Measurements from ENCODE around the gene ATXN7.

The ATXN7 gene

DNA sequence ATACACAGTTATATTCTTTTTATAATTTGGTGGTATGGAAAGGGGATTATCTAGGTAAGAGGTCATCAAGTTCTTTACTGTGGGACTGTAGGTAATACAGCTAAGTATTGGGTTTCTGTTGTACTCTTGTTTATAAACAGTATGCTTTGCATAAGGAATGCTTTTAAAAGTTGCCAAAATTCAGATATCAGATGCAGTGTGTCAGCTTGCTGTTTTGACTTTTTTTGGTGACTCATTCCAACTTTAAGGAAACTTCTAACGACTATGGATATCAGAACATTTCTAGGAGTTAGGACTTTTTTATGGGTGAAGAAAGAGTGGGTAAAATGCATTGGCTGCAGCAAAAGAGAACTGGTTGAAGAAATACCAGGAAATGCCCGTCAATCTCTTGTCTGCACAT lies 45.8 kb downstream of the ATXN7 start:
- DNase-seq, result no peak

DNA sequence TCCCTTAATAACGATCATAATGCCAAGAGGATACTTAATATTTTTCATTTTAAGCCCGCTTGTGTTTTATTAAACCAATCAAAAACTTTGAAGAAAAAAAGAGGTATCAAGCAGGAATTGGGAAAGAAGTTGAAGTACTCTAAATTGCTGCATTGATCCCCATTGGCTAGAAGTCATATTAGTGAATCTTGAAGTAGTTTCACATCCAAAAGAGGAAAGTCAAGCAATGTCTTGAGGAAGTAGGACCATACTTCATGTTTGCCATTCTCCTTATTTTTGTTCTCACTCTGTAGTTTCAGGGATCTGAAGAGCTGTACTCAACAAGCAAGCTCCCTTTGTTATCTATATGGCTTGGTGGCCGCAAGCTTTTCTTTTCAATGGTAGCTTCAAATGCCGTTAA lies 46.3 kb downstream of the ATXN7 start:
- DNase-seq, result no peak

DNA sequence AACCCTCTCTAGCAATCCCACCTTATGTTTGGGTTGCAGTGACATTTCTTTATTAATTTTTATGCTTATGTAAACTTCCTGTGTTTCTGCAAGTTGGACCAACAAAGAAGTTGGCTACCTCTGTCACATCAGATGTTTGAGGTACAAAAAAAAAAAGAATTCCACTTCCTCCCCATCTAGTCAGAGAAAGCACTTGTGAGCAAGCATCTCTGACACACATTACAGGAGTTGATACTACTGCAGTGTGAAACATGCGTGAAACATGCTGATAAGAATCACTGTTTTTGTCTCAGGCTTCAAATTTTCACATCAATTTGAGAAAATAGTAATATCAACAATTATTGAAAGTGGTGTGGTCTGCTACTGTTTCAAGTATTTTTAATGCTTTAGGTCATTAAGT lies 47.2 kb downstream of the ATXN7 start:
- DNase-seq, result no peak

DNA sequence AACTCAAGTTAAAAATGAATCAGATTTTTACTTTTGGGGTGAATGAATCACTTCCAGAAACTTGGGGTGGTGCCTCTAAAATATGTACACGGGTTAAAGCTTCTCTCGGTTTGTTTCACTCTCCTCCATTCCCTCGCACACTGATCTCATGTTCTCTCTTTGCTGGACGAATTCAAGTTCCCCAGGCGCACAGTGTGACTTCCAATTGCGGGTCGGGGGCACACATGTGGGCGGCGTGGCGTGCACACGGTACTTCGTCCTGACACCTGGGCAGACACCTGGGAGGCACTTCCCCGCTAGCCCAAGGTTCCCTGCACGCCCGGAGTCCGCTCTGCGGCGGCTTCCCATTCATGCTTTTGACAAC lies 47.8 kb downstream of the ATXN7 start:
- no peak for DNase-seq

DNA sequence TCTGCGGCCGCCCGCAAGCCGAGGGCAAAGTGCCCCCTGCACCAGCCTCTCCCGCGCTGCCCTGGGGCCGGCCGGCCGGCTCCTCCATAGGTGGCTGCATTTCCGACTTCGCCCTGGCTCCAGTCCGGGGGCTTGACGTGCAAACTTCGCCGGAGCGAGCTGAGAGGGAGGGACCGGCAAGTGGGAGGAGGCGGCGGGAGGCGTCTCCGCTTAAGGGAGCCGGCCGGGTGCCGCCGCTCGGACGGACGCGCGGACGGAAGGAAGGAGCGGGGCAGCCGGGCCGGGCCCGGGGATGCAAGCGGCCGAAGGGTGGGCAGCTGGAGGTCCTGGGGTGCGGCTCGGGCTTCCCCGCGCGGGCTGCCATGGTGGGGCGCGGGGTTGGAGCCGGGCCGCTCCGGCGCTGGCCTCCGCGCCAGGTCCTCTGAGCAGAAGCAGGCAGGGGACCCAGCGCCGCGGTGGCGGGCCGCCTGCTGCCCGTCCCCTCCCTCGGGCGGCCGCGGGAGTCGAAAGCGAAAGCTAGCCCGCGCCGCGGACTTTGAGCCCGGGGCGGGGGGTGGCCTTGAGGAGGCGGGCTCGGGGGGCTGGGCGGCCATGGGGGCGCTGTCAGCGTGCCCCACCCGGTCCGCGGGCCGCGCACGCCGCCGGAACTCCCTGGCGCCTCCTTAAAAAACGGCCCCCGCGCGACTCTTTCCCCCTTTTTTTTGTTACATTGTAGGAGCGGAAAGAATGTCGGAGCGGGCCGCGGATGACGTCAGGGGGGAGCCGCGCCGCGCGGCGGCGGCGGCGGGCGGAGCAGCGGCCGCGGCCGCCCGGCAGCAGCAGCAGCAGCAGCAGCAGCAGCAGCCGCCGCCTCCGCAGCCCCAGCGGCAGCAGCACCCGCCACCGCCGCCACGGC lies 48.5 kb downstream of the ATXN7 start, which contains the start of gene SCAANT1:
Gene SCAANT1, minus strand, starts transcription at position 511 of the 895 bp plus-strand sequence.
- peak; percentile 51 for DNase-seq

DNA sequence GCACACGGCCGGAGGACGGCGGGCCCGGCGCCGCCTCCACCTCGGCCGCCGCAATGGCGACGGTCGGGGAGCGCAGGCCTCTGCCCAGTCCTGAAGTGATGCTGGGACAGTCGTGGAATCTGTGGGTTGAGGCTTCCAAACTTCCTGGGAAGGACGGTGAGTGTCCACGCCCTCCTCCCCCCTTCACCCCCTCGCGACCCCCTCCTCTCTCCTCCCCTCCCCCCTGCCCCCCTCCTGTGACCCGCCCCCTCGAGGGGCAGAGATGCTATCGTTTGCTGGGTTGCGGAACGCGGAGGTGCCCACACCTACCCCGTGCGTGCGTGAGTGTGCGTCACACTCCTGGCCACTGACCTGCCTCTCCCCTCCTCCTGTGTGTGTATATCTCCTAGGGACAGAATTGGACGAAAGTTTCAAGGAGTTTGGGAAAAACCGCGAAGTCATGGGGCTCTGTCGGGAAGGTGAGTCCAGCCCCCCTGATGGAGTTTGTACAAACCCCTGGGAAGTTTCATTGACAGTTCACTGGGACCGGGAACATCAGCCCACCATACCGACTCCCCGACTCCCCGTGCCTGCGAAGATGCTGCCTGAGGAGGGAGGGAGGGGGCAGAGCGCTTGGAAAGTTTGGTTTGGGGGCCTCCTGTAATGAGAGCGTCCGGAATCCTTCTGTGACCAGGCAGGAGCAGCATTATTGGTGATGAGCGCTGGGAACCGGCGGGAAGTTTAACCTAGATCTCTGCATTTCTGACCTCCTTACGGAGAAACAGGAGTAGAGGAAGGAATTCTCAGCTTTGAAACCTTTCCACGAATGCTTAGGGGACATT lies 49.3 kb downstream of the ATXN7 start:
- DNase-seq, result no peak

DNA sequence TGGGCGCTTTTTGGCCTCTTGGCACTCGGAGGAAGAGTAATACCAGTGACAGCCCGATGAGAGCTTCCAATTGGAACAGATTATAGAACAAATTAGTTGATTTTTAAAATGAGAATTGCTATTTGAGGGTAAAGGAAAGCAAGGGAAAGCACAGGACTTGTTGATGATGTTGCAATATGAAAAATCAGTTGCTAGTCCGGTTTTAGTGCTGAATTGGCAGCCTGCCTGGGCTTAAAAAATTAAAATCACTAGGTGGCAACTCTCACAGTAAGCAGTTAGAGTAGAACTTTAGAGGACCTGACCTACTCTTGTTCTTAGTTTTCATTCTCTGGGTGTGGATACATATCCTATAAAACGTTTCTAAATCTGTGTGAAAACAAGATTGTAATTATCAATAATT lies 50.6 kb downstream of the ATXN7 start:
- no peak for DNase-seq

DNA sequence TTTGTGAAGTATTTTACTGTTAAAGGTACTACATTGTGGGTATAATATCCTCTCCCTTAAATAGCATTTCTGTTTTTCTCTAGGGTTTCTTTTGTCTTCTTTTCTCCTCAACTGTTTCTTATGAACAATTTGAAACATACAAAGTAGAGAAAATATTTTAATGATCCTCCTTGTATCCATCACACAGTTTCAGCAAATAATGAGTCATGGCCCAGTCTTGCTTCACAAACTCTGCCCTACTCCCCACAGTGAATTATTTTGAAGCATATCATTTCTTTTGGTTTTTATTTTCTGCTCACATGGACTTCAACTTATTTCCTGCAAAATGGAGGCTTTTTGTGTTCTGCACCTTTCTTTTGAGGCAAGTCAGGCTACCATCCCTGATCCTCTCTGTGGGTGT lies 54.7 kb downstream of the ATXN7 start:
- DNase-seq, result no peak

DNA sequence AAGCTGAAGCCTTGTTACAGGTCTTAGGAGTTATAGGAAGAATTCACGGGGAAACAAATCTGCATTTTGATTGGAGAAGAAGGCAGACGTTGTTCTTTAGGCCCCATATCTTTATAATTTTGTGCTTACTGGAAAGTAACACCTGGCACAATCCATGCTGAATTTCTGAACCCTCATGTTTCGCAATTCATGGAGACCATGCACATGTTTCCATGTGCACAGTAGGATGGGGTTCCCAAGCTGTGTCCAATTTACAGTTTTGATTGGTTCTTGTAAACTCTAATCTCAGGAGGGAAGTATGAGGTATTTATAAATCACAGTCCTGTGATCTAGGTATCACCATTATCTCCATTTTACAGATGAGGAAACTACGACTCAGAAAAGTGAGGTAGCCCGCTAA lies 56.3 kb downstream of the ATXN7 start:
- DNase-seq, result no peak

DNA sequence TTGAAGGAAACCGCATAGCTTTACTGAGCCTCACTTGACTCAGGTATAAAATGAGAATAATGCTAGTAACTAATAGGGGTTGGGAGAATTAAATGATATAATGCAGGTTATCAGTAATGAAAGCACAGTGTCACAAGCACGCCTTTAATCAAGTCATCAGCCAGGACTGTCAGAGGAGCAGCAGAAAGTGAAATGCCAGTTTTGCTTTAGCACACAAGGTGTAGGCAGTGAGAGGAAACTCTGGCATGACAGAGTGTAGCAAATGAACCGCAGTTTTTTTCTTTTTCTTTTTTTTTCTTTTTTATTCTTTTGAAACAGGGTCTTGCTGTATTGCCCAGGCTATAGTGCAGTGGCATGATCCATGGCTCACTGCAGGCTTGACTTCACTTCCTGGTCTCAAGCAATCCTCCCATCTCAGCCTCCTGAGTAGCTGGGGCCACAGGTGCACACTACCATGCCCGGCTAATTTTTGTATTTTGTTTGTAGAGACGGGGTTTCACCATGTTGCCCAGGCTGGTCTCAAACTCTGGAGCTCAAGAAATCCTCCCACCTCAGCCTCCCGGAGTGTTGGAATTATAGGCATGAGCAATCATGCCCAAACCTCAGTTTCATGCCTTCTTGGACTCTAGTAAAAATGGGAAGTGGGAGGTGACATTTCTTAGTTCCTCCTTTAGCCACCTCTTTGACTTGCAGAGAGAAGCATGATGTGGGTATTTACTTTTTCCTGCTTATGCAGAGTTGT lies 58.2 kb downstream of the ATXN7 start:
- no peak for DNase-seq

DNA sequence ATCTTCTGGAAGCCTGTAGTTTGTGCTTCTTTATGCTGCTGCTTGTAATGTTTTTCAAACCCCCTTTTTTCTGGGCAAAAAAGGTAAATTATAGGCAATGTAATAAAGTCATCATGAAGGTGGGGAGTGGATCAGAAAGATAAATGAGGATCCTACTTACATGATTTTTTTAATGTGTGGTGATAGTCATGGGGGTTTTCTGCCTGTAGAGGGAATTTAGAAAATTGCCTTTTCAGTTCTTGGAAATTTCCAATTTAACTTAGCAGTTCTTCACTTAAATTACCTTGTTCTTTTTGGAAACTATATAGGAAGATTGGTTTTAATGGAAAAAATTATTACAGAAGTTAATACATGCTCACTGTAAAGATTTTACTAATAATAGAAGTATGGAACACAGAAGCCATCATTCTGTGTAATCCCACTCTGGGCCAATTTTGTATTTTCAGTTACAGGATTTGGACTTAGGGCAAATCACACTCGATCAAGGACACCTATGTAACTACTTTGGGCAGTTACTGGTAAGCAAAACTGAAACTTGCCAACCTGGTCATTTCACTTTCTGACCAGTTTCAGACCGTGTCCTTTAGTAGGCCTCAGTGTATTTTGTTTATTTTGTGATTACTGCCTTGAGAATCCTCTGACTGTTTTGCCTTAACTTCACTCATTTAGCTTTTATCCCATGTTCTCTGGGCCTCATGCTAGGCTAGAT lies 59.0 kb downstream of the ATXN7 start:
- no peak for DNase-seq

DNA sequence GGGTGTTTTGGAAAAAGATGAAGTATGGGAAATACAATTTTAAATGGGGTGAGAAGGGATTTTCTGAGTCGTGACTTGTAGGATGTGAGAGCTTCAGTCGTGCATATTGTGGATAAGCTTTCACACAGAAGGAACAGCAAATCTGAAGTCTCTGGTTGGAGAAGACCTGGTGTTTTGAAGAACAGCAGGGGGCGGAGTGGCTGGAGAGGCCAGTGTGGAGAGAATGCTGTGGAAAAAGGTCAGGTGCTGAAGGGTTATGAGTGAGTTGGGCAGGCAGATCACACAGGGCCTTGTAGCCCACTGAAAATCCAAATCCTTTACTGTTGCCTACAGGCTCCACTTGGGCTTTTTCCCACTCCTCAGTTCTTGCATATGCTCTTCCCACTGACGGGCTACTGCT lies 62.6 kb downstream of the ATXN7 start:
- no peak for DNase-seq

DNA sequence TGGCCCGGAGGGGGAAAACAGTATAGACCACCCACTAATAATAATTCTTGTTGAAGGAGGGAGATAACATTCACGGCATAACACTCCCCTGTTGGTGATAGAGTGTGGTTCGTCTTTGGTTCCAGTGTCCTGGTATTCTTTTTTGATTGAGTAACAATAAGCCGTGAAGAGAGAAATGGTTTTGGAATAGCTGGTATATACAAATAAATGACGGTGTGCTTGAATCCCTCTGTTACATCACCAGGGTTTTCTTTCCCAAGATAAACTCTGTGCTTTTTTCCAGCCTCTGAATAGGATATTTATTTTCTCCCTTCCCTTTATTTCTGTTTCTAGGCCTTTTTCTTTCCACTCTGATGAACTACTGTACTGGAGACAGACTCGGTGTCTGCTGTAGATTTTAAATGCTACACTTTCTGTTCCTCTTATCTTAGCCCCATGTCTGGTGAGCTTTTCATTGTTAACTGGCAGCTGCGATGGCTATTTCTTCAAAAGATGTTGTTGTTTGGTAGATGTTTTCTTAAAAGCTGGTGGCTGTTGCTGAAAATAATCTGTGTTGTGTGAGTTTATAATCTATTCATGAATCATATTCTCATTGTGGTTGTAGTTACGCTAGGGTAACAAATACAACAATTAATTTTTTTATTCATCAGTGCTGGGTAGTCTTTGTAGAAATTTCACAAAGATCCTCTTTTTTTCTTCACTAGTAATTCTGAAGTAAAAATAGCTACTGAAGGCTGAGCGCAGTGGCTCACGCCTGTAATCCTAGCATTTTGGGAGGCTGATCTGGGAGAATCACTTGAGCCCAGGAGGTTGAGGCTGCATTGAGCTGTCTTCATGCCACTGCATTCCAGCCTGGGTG lies 64.0 kb downstream of the ATXN7 start:
- DNase-seq, result no peak

DNA sequence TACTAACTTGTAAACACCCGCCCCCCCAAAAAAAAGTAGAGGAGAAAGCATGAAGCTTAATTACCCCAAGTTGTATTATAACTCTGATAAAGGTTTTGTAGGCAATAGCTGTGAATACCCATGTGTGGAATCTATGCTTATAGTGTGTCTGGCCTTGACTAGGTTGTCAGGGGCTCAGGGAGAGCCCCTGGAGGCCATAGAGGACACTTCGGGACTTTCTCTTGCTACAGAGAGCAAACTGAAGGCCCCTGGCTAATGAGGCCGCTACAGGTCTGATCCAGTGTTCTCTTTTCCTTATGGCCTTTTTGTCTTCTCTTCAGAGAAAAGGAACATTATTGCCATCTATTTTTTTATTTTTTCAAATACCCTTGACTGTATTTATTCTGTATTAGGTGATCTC lies 67.6 kb downstream of the ATXN7 start:
- DNase-seq, result no peak

DNA sequence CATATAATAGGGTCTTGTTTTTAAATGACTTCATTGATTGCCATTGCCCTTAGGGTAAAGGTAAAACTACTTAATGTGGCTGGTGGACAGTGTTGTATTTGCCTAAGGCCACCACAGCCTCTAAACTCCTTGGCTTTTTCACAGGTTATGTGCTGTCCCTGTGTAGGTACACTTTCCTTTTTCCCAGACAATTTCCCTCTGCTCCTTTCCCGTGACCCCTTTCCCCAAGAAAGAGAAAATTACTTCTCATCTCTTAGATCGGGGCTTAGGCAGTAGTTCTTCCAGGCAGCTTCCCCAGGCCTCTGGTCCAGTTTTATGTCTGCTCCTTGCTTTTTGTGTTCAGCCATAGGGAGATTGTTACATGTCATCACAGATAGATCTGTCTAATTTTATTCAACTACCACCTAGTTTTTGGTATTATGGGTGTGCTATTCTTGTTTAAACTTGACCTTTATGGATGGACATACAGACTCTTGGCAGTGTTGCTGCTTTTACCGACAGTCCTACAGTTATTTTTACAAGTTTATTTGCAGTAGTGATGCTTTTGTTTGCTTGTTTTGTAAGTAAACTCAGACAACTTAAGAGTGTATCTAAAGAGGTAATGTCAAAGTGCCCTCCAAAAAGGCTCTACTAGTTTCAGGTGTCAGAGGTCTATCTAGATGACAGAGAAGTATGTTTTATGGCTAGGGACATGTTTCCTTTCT lies 69.0 kb downstream of the ATXN7 start:
- DNase-seq, result no peak

DNA sequence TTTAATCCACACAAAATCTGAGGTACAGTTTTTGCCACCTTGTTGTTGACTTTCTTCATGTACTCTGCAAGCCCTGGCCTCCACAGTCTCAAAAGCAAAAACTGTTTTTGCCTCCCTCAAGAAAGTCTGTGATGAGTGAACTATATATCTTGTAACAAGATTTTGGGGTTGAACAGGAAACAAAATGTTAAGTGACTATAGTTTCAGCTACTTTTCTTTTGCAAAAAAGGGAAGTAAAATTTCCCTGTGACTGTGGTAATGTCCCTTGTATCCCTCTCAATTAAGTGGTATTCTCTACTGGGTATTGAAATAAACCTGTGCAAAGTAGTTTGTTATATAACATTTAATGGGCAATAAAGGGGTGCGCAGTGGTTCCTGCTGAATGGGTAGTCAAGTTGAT lies 69.8 kb downstream of the ATXN7 start:
- no peak for DNase-seq

DNA sequence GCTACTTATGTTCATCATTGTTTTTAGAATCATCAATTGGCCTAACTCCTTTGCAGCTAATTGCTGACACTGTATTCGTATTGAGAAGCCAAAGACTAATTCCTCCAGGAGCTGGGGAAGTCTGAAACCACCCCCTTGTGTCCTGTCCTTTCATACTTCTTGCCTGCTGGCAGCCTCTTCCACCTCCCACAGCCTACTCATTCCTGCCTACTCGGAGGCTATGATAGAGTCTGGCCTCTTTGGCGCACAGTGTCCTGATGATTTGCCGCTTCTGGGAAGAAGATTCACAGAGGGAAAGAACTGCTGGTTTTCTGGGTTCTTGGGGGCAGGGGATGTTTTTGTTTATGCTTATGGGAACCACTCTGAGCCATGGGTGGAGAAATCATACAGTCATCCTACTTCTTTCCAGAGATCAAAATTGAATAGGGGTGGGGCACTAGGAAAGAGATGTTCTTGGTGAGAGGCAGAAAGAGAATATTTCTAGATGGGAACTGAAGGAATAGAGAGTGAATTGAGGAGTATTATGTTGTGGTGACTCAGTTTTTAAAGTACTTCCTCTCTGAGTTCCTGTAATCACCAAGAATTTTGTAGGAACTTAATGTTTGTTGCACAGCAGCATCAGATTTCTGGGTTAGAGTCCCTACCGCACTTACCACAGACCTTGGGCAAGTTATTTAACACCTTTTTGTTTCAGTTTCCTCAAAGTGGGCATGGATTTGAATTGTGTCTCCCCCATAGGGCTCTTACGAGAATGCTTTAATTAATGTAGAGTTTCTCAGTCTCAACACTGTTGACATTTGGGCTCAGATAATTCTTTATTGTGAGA lies 70.6 kb downstream of the ATXN7 start:
- DNase-seq, result no peak

DNA sequence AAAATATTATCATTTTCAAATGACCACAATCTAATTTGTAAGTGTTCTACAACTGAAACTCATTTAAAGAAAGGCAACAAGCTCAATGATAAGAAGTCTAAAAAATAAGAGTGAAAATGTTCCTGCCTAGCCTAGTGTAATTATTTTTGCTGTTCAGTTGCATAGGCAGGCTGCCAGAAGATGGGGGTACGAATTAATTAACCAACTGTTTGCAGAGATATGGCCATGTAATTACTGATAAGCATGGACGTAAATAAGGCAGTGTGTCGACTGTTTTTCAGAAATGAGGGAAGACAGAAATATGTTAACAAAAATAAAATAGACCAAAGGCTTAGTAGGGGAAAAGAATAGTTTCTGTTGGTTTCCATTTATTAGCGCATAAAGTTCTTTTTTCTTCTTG lies 73.3 kb downstream of the ATXN7 start:
- no peak for DNase-seq

DNA sequence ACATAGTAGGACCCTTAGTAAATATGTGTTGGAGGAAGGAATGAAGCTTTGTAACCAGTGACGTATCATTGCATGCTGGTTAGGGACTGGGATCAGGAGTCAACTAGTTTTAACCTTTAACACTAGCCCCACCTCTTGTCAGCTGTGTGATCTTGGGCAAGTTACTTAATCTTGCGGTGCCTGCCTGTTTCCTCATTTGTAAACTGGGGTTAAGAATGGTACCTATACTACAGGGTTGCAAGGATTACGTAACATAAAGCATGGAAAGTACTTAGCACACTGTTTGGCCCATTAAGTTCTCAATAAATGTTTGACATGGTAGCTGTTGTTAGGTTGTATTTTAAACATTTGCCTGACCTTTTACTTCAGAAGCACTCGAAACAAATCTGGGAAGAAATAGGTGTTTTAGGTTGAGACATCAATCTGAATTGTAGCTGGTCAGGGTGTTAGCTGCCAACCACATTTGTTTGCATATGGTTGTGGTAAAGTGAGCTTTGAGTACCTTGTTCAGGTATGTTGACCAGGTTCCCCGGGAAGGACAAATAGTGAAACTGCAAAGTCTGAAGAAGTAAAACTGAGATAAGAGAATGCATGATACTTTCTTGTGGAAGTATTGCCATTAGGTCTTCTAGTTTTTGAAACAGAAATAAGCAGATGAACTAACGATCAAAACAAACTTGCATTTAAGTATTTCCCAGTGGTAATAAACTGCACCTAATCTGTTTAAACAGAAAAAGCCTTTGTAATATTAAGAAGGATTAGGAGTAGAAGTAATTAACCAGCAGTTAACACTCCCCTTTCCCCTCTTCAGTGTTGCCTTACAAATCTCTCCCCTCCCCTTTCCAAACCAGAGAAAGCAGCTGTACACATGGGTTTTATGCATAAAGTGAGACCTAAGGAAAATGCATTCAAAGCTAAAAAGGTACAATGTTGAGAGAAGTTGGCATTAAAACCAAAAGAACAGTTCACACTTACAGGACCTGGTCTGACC lies 74.3 kb downstream of the ATXN7 start:
- DNase-seq, result no peak
